HCEC 1CT (cell line): ENCODE results near the gene KIRREL3.

ENCODE experiments used
- DNase-seq: peaks from one replicate; pipeline ENCODE4 v3.0.0-alpha.2; 2017

Gene KIRREL3

DNA sequence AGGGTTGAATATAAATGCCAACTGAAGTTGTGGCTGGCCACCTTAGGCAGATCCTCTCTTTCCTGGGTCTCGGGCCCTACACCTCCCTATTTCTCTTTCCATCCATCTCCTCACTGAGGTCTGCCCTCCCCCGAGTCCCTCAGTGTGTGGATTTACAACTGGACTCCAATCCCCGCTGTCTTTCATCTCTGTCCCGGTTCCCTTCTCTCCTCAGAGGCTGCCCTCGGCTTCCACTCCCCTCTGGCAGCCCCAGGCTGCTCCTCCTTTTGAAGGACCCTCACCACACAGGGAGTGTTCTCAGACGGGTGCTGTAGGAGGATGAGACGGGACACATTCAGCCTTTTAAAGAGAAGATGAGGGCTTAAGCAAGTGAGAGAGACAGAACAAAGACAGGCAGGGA lies 478.0 kb downstream of the KIRREL3 start:
- no peak for DNase-seq

DNA sequence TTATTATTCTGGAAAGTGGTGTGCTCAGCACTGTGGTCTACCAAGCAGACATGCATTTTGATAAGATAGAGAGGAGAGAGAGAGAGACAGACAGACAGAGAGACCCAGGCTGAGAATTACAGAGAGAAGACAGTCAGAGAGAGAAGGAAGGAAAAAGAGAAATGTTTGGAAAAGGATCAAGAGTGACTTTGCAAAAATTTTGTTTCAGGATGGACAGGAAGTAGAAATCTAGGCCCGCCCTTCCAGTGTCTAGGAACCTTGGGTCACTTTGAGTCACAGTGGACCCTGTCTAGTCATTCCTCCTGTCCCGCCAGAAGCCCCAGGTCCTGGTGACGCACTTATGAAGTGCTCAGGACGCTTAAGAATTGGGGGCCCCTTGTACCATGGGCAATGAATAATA lies 478.4 kb downstream of the KIRREL3 start:
- DNase-seq: no peak

- DNase-seq: no peak
Observed at GRCh38 chr11:126521196-126521595, 479.4 kb downstream of the KIRREL3 start.

- DNase-seq: no peak
Observed at GRCh38 chr11:126519764-126520734, 480.5 kb downstream of the KIRREL3 start.

DNA sequence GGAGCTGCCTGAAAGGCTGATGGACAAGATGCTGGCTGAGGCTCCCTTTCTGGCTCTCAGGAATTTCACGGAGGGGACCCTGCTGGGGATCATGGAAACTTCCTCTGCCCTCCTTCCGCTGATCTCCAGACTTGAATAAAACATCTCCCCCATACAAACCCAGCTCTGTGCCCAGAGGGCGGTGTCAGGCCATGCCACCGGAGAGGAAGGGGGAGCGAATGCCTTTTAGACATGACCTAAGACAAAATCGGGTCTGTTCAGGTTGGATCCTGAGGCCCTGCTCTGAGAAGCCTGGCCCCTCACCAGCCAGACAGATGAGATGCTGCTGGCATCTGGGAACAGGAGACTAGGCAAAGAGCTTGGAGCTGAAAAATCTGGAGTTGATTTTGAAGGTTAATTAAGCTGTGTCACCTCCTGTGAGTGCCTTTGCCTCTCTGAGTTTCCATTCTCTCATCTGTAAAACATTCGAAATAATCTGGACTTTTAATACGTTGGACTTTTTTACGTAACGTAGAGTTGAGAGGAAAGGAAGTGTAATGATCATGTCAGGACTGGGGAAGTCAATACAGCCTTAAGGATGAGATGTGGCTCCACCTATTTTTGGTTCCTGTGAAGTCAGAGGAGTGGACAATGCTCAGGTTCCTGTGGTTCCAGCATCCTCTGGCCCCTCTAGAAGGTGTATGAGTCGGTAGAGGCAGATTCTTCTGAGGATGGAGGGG lies 481.4 kb downstream of the KIRREL3 start:
- no peak for DNase-seq

- no peak for DNase-seq
Observed at GRCh38 chr11:126518071-126518971, 482.2 kb downstream of the KIRREL3 start.

DNA sequence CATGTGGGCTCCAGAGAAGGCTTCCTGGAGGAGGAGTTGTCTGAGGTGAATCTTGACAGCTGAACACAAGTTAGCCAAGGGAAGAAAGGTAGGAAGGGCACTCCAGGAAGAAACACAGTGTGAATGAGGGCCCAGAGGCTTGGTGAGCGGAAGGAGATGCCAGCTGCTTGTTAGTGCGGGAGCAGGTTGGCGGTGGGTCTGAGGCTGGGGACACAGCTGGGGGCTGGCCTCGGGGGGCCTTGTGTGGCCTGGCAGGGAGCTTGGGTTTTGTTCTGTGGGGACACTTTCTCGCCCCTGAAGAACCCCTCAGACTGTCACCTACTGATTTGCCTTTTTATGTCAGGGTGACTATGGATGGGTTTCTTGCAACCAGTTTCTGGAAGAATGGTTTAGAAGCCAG lies 485.1 kb downstream of the KIRREL3 start:
- DNase-seq: no peak

GRCh38 chr11:126514061-126514693 lies 486.4 kb downstream of the KIRREL3 start:
- no peak for DNase-seq

DNA sequence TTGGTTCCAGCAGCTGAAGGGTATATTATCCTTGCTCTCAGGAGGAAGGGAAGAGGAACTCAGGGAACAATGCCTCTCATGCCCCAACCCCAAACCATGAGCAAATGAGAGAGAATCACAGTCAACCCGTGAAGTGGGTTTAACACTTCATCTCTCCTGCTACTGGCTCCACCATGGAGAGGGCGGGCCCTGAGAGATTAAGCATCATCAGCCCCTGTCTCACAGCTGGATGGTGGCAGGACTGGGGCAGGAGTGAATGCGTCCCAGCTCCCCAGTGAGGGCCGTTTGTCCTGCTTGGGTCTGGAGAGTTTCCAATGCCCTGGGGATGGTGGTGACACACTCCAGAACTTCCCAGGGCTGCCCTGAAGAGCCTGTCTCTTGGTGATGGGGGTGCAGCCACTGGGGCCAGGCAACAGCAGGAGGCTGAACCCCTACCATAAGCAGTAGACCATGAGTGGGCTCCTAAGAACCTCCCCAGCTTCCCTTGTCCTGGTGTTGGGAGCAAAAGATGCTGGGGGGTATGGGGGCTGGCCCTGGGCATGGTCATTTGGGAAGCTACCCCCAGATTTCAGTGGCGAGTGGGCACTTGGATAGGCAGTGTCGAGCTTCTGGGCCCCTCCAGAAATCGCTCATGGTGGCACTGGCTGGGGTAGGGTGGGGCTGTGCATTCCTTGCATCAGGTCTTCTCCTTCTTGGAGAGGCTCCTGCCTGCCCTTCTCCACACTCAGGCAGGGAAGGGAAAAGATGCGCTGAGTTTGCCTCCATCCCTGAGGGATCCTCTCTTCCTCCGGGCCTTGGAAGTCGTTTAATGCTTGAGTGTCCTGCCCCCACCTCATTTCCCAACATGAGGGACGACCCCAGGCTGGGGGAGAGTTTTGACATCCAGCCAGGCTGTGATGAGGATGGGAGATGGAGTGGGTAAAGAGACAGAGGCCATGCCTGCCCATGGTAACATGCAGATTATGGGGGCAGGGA lies 487.5 kb downstream of the KIRREL3 start:
- no peak for DNase-seq

GRCh38 chr11:126512251-126512650 lies 488.3 kb downstream of the KIRREL3 start:
- DNase-seq: no peak

DNA sequence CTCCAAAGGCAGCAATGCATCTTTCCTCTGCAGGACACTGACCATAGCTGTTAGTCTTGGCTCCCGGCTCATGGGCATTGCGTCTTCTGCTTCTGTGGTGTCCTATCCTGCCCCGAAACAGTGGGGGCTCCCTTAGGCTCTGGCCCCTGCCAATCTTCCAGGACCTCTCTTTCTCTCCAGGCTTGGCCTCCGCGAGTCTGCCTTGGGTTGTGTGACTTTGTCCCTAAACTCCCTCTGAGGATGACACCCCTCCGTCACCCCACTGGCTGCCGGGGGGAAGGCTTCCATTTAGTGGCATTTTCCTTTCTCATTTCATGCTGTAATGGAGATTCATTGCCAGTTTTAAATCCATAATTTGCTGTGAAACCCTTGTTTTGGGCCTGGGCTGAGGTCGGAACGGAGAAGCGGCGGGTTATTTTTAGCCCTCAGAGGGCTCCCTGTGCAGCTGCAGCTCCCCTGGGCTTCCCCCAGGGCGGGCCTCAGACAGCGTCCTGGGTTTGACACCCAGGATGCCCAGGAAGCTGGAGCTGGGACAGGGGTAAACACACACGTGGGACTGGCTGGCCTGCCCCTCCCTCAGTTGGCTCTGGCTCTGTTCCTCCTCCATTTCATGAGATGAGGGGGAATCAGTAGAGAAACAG lies 489.0 kb downstream of the KIRREL3 start:
- DNase-seq: no peak

DNA sequence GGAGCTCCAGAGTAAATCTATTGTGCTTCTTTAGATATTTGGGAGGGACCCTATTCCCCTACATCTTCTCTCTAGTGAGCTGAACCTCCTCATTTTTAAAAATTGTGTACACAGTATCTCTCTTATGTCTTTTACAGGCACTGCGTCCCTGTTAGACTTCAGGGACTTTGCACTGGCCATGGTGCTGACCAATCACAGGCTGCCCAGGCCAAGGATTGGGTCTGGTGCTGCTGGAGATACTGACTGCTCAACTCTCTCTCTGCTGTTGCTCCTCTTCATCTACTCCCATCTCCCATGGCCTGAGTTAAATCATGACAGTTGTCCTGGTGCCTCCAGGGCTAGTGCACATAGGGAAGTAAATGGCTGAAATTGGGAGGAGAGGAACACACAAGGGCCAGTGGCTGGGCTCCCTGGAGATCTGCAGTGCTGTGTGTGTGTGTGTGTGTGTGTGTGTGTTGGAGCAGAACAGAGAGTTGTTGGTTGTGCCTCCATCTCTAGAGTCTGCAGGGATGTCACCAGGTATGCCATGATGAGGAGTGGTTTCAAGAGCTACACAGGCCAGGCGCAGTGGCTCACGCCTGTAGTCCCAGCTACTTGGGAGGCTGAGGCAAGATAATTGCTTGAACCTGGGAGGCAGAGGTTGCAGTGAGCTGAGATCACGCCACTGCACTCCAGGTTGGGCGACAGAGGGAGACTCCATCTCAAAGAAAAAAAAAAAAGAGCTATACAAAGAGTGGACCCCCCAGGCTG lies 489.8 kb downstream of the KIRREL3 start:
- no peak for DNase-seq

DNA sequence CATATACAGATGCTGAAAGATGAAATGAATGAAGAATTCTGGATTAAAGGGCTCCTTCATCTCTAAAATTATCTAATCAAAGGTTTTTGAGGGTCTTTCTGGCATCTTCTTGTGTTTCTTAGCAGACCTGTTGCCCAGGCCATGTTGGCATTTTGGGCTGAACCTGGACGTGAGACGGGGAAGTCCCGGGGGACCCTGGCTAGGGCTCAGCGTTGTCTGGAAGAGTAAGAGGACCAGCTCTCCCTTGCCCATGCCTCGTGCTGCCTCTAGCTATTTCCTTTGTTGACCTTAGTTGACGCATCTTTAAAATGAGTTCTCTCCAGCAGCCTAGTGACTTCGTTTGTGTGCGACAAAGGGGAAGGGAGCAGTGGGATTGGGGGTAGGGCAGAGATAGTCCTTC lies 492.9 kb downstream of the KIRREL3 start:
- no peak for DNase-seq

- DNase-seq: no peak
Observed at GRCh38 chr11:126506789-126507188, 493.8 kb downstream of the KIRREL3 start.

- DNase-seq: no peak
Observed at GRCh38 chr11:126502982-126503381, 497.6 kb downstream of the KIRREL3 start.

DNA sequence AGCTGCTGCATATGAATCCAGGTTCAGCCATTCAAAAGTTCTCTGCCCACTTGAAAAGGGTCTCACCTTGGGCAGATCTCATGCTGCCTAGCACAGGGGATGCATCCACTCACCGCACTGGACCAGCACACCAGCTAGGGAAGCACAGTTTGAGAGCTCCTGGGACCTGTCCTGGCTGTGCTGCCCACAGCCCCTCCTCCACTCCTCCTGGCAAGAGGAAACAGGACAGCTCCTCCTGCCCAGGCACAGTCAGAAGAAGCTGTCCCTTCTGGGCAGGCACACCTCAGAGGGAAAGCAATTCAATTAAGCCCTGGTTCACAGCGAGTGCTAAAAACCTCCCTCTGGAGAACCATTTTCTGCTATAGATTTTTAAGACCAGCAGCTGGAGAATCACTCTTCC lies 498.4 kb downstream of the KIRREL3 start:
- no peak for DNase-seq

GRCh38 chr11:126501641-126502040 lies 498.9 kb downstream of the KIRREL3 start:
- no peak for DNase-seq

- no peak for DNase-seq
Observed at GRCh38 chr11:126500981-126501380, 499.6 kb downstream of the KIRREL3 start.

GRCh38 chr11:126499131-126499752 lies 501.3 kb downstream of the KIRREL3 start:
- no peak for DNase-seq
